Mammary epithelial cell (primary cell): ENCODE measurements around the gene PGA4.

Source experiments
- EZH2 ChIP-seq: IDR thresholded peaks from 2 replicates; pipeline ENCODE4 v1.6.1; 2012; ENCODE audit warnings: low read length, inconsistent platforms, borderline replicate concordance
- TF ChIP-seq, protein P1 (sequence below), 2 donors: IDR thresholded peaks in 1 of 2; conservative IDR thresholded peaks in 1 of 2; 2 replicates each; pipeline ENCODE4 v1.5.1; 2011 to 2012; ENCODE audit warnings: inconsistent platforms in 2 of 2, low read length in 2 of 2, mild to moderate bottlenecking in 2 of 2, control low read depth in 1 of 2, low read depth in 1 of 2; ENCODE audit not compliant: insufficient read depth in 1 of 2; ENCODE audit errors: extremely low read depth in 1 of 2

DNA sequence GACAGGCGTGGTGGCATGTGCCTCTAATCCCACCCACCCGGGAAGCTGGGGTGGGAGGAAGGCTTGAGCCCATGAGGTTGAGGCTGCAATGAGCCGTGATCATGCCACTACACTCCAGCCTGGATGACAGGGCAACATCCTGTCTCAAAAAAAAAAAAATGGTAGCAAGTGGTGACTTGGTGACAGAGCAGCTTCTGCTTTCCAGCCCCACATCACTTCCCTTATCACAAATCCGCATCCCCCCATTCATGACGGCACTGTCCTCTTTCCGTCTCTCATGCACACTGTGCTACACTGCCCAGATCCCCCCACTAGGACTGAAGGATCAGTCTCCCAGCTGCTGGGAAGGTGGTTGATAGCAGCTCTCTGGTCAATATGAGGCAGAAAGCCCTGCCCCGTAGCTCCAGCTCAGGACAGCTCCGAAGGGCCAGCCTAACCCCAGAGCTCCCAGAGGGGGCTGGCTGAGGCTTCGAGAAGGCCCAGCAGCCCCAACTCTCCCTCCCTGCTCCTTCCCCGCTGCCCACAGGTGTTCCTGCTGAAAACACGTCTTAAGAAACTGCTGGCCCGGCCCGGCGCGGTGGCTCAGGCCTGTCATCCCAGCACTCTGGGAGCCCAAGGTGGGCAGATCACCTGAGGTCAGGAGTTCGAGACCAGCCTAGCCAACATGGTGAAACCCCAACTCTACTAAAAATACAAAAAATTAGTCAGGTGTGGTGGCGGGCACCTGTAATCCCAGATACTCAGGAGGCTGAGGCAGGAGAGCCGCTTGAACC, 34.7 kb downstream of the PGA4 start:
- TF ChIP-seq, protein P1, sequence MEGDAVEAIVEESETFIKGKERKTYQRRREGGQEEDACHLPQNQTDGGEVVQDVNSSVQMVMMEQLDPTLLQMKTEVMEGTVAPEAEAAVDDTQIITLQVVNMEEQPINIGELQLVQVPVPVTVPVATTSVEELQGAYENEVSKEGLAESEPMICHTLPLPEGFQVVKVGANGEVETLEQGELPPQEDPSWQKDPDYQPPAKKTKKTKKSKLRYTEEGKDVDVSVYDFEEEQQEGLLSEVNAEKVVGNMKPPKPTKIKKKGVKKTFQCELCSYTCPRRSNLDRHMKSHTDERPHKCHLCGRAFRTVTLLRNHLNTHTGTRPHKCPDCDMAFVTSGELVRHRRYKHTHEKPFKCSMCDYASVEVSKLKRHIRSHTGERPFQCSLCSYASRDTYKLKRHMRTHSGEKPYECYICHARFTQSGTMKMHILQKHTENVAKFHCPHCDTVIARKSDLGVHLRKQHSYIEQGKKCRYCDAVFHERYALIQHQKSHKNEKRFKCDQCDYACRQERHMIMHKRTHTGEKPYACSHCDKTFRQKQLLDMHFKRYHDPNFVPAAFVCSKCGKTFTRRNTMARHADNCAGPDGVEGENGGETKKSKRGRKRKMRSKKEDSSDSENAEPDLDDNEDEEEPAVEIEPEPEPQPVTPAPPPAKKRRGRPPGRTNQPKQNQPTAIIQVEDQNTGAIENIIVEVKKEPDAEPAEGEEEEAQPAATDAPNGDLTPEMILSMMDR (conservative IDR thresholded peaks at IDR 0.05 in 1 of 2, IDR thresholded peaks at IDR 0.05 in 1 of 2; ENCODE audit: extremely low read depth in 1 of 2, insufficient read depth in 1 of 2, low read depth in 1 of 2, low read length in 2 of 2) = no peak
- TF ChIP-seq EZH2 = no peak
